ENCODE measurements around the gene KCNIP4.

GRCh38 chr4:21517126-21517859 lies 431.3 kb downstream of the KCNIP4 start:
- no peak for TF ChIP-seq CTCF (IDR thresholded peaks at IDR 0.05)
- TF ChIP-seq POLR2A (IDR thresholded peaks at IDR 0.05): no peak
